HG03432 (cell line): ENCODE results near the gene NADK.
"Not testable (repeated sequence)": the region's sequence is repeated elsewhere in the genome, so short reads cannot be mapped to it uniquely, and the experiment has no call there.

Source experiments
- ATAC-seq: cut with Tn5 transposase; IDR thresholded peaks from one replicate; pipeline ENCODE4 v1.9.1; 2021; ENCODE audit warnings: mild to moderate bottlenecking, moderate library complexity; ENCODE audit not compliant: unreplicated experiment

The NADK gene

DNA sequence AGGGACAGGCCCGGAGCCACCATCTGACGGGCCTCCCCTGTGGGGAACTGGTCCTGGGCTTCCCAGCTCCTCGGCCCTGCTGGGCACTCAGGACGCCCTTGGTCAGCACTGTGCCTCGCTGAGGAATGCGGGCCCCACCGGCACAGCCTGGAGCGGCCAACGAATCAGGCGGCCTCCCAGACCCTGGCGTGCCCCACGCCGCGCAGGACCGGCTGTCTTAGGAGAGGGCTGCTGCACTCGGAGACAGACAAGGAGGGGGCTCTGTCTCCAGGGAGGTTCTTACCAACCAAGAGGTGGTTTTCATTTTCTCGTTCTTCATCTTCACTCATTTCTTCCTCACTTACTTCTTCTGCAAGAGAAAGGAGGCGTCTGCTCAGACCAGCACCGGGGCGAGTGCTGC, 70.4 kb downstream of the NADK start:
- not testable (repeated sequence) for ATAC-seq

DNA sequence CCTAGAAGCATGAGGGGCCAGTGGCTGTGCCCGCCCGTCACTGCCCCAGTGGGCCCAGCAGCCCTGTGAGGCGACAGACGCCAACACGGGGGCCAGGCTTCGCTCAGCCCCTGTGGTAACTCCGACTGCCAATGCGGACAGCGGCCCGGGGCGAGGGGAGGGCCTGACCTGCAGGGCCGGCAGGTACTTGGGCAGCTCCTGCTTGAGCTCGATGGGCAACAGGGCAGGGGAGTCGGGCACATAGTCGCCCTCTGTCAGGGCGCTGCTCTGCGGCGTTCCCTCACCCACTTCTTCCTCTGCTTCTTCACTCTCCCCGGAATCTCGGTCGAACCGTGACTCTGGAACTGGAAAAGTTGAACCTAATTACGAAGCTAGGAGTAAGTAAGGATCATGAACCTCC, 71.0 kb downstream of the NADK start:
- ATAC-seq = not testable (repeated sequence)

DNA sequence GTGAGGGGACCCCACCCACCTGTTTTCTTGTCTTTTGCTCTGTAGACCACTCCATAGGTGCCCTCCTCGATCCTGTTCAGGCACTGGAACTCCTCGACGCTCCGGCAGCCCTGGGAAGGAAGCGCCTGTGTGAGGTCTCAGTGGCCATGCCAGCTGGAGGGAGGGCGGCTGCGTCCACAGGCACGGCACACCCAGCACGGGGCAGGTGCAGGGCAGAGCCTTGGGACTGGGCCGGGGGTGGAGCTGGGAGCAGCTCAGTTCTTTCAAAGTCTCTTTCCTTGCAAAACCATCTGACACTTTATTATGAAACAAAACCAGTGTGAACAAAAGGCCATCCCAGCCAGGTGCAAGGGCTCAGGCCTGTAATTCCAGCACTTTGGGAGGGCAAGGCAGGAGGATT, 72.6 kb downstream of the NADK start:
- ATAC-seq = not testable (repeated sequence)

DNA sequence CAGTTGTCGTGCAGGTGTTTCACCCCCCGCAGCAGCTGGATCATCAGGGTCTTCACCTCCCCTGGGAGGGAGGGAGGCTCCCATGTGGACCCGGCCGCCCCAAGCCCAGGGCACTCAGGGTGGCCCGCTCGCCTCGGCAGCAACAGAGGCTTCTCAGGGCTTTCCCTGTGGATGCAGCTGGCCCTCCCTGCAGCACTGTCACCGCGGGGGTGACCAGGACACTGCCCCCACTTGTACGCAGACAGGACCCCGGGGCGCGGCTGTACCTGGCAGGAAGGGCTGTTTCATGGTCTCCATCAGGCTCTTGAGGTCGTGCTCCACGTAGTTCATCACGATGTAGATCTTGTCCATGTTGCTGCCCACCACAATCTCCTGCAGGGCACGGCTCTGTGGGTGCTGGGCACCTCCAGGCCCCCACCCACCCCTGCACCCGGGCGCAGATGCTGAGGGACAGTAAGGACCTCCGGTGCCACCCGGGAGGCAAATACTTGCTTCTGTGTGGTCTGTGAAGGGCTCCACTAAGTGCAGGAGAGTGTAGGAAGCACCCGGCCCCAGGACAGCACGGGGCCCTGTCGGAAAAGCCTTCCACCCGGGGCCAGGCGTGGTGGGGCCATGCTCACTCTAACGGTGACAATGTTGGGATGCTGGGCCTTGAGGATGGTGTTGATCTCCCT, 73.8 kb downstream of the NADK start:
- not testable (repeated sequence) for ATAC-seq

DNA sequence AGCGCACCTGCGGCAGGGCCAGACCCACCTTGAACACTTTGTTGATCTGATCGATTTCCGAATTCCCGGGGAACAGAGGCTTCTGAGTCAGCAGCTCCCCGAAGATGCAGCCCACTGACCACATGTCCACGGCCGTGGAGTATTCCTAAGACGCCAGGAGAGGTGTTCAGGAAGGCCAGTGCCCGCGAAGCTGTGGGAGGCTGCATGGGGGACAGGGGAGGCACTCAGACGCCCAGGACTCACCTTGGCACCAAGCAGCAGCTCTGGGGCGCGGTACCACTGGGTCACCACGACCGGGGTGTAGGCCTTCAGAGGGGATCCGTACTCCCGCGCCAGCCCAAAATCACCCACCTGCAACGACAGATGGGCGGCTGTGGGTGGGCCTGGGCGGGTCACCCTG, 74.5 kb downstream of the NADK start:
- ATAC-seq = no peak

DNA sequence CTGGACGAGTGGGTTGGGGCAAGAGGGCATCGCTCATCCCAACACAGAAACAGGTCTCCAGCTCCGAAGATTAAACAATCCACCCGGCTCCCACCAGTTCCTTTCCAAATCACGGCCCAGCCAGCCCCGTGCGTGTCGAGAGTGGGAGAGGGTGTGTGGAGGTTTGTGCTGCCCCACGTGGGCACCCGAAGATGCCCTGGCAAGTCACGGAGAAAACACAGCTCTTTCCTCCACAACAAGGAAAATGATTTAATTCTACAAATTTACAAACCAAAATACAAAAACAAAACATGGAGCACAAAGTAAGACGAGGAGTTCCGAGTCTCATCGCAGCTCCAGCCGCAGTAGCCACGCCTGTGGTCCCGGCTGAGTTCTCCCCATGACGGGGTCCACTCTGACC, 75.8 kb downstream of the NADK start:
- ATAC-seq = not testable (repeated sequence)
